ENCODE measurements around the gene TALDO1. TPM values are rescaled to one million over a fixed set of nuclear protein-coding genes. Genes with fewer than 3 reads are reported as not detected.
A peak's percentile ranks its signal among the peaks of the same experiment; 100 is the strongest.

The TALDO1 gene
- total RNA-seq, 1 donor from 2014 or later: 207 TPM

GRCh38 chr11:773425-773824 lies 26.2 kb downstream of the TALDO1 start:
- TF ChIP-seq CTCF (IDR thresholded peaks at IDR 0.05; ENCODE audit: insufficient read depth, low read length, poor library complexity, severe bottlenecking): no peak
- no peak for DNase-seq (ENCODE audit: low read depth)
- Histone ChIP-seq H3K27me3 (ENCODE audit: control insufficient read depth, insufficient read depth, low read length) (no peaks in the 10 kb centered on the region), H3K36me3 (ENCODE audit: control insufficient read depth, insufficient read depth, low read length) (peaks cover 1% of the 10 kb centered on the region), H3K4me3 (ENCODE audit: low read depth, low read length) (no peak overlapping the region)

- no peak for TF ChIP-seq CTCF (IDR thresholded peaks at IDR 0.05; ENCODE audit: insufficient read depth, low read length, poor library complexity, severe bottlenecking)
- peaks cover 1% of the 10 kb centered on the region for H3K36me3 ChIP-seq (ENCODE audit: control insufficient read depth, insufficient read depth, low read length)
- DNase-seq (ENCODE audit: low read depth): no peak
- H3K4me3 ChIP-seq (ENCODE audit: low read depth, low read length): no peak overlapping the region
- H3K27me3 ChIP-seq (ENCODE audit: control insufficient read depth, insufficient read depth, low read length): no peaks in the 10 kb centered on the region
Measured at GRCh38 chr11:773830-774229, 26.6 kb downstream of the TALDO1 start.

DNA sequence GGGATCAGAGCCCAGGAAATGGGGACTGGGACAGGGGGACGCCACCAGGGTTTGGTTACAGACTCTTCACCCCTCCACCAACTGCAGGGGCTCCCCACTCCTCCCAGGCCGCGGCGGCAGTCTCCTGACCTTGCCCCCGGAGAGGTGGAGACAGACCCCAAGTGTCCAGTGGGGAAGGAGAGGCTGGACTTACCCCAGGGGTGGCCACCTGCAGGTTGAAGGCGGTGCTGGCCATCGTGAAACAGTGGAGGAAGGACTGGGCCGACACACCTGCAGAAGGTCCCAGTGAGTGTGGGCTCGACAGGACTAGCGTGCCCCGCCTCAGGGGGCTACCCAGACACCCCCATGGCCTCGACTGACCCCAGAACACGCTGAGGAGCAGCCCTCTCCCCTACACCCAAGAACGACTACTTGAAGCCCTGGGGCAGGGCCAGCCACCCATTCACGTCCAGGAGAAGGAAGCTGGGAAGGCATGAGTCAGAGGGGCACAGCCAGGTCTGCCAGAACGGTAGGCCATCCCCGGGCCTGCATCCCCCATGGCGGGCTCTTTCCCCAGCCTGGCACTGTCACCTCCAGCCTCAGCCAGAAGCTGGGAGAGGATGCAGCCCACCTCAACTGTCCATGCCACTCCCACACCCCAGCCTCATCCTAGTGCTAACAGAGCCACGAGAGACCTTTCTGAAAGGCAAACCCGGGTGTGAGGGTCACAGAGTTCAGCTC lies 27.8 kb downstream of the TALDO1 start:
- TF ChIP-seq CTCF (IDR thresholded peaks at IDR 0.05; ENCODE audit: insufficient read depth, low read length, poor library complexity, severe bottlenecking): peak; percentile 11
- H3K4me3 ChIP-seq (ENCODE audit: low read depth, low read length): no peak overlapping the region

DNA sequence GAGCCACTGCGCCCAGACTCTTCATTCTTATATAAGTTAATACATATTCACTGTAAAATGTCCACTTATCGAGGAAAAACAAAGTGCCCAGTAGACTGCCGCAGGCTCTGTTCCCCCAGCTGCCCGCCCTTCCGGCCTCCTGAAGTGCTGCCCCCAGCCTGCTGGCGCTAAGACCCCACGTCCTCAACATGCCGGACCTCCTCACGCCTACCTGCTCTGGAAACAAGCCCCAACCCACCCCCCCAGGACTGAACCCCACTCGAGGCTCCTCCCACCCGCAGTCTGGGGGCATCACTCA lies 28.9 kb downstream of the TALDO1 start:
- TF ChIP-seq CTCF (IDR thresholded peaks at IDR 0.05; ENCODE audit: insufficient read depth, low read length, poor library complexity, severe bottlenecking): no peak
- H3K36me3 ChIP-seq (ENCODE audit: control insufficient read depth, insufficient read depth, low read length): peaks cover 1% of the 10 kb centered on the region
- peak overlapping the region; percentile 80 for H3K4me3 ChIP-seq (ENCODE audit: low read depth, low read length)

More for the DNA sequence above, 27.8 kb downstream of the TALDO1 start:
- Histone ChIP-seq H3K36me3 (ENCODE audit: control insufficient read depth, insufficient read depth, low read length) (peaks cover 1% of the 10 kb centered on the region), H3K27me3 (ENCODE audit: control insufficient read depth, insufficient read depth, low read length) (no peaks in the 10 kb centered on the region)
- no peak for DNase-seq (ENCODE audit: low read depth)

GRCh38 chr11:776561-777287 lies 29.5 kb downstream of the TALDO1 start:
- no peak for DNase-seq (ENCODE audit: low read depth)
- no peak for TF ChIP-seq CTCF (IDR thresholded peaks at IDR 0.05; ENCODE audit: insufficient read depth, low read length, poor library complexity, severe bottlenecking)
- Histone ChIP-seq H3K4me3 (ENCODE audit: low read depth, low read length) (peak overlapping the region; percentile 80), H3K36me3 (ENCODE audit: control insufficient read depth, insufficient read depth, low read length) (peaks cover under 1% of the 10 kb centered on the region), H3K27me3 (ENCODE audit: control insufficient read depth, insufficient read depth, low read length) (no peaks in the 10 kb centered on the region)

More for the DNA sequence above, 28.9 kb downstream of the TALDO1 start:
- DNase-seq (ENCODE audit: low read depth): no peak
- no peaks in the 10 kb centered on the region for H3K27me3 ChIP-seq (ENCODE audit: control insufficient read depth, insufficient read depth, low read length)

Data from kidney epithelial cell (primary cell).